Activated T-cell treated with anti-CD3 and anti-CD28 coated beads, Interleukin-2, amount 50 U/mL, for 72 hours (primary cell): Measurements from ENCODE around the gene LIPT2. TPM values are rescaled to one million over a fixed set of nuclear protein-coding genes. Genes with fewer than 3 reads are reported as not detected.

Experiments used
- ATAC-seq, 2 donors: fragments of 150-1000 bp; cut with Tn5 transposase; replicated peaks in 1 of 2; 2 replicates each; pipeline ENCODE4 v1.10.0; 2021; ENCODE audit warnings: moderate library complexity in 2 of 2, mild to moderate bottlenecking in 1 of 2
- DNase-seq, 2 donors: peaks; one replicate each; pipeline ENCODE4 v3.0.0; 2021 to 2022; ENCODE audit warnings: mixed read lengths in 1 of 2
- H3K27ac Mint-ChIP-seq: one replicate; pipeline ENCODE4 v1.8.0; 2022; ENCODE audit warnings: mild to moderate bottlenecking, moderate library complexity, mixed read lengths
- H3K27me3 Mint-ChIP-seq: one replicate; pipeline ENCODE4 v1.8.0; 2022; ENCODE audit warnings: low read depth, mixed read lengths
- H3K36me3 Mint-ChIP-seq, 2 donors: one replicate each; pipeline ENCODE4 v1.8.0; 2022; ENCODE audit warnings: mixed read lengths in 2 of 2, mild to moderate bottlenecking in 1 of 2; ENCODE audit not compliant: insufficient read depth in 2 of 2
- H3K4me1 Mint-ChIP-seq: one replicate; pipeline ENCODE4 v1.8.0; 2022; ENCODE audit warnings: low read depth, mixed read lengths
- H3K4me3 Mint-ChIP-seq, 2 donors: one replicate each; pipeline ENCODE4 v1.8.0; 2022; ENCODE audit warnings: mild to moderate bottlenecking in 2 of 2, mixed read lengths in 2 of 2, moderate library complexity in 2 of 2
- H3K9me3 Mint-ChIP-seq, 2 donors: one replicate each; pipeline ENCODE4 v1.8.0; 2022; ENCODE audit warnings: mixed read lengths in 2 of 2
- total RNA-seq, 2 donors: library from RNA; stranded (reverse); gene quantifications; one replicate each; pipeline ENCODE4 v1.2.3, GENCODE V29; 2022

Gene LIPT2
- total RNA-seq, 2 donors from 2014 or later, result 4.3 to 5.1 TPM

DNA sequence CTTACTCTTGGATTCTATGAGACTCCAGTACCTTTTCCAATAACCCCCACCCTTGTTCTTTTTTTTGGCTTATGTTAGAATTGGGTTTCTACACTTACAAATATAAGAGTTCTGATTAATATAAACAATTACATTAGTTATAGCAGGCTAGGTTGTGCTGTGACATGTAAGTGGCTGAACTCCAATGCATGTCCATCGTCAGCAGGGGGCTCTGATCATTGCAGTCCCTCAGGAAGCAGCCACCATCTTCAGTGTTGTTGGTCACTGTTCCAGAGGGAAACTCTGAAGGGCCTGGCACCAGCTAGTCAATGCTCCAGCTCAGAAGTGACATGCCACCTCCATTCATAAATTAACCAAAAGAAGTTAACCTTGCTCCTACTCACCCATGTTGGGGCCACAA, 5.6 kb downstream of the LIPT2 start:
- H3K4me3 Mint-ChIP-seq, result no peak overlapping the region
- H3K9me3 Mint-ChIP-seq, result no peaks in the 10 kb centered on the region
- no peaks in the 10 kb centered on the region for H3K36me3 Mint-ChIP-seq
- H3K4me1 Mint-ChIP-seq, result peaks cover 14% of the 10 kb centered on the region
- ATAC-seq, result no peak
- H3K27me3 Mint-ChIP-seq, result no peaks in the 10 kb centered on the region
- no peak for DNase-seq
- H3K27ac Mint-ChIP-seq, result no peak overlapping the region

DNA sequence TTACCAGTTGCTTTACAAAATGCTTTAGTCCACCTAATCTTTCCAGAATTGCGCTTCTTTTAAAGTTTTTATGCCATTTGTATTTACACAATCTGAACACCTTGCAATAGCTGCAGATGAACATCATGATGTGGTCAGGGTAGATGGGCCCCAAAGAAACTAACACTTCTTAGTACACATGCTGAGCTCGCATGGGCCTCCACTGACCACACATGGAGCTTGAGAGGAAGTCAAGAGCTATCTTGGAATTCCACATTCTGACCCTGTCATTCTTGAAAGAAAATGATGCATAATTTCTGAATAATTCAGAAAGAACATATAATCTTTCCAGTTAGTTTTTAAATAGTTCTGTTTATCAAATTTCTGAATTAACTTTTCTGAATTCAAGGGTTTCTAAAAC, 7.7 kb downstream of the LIPT2 start:
- ATAC-seq (no peak), DNase-seq (no peak)
- Mint-ChIP-seq H3K4me3 (no peak overlapping the region), H3K27ac (no peak overlapping the region), H3K4me1 (no peaks in the 10 kb centered on the region), H3K27me3 (no peaks in the 10 kb centered on the region), H3K36me3 (no peaks in the 10 kb centered on the region), H3K9me3 (no peaks in the 10 kb centered on the region)

DNA sequence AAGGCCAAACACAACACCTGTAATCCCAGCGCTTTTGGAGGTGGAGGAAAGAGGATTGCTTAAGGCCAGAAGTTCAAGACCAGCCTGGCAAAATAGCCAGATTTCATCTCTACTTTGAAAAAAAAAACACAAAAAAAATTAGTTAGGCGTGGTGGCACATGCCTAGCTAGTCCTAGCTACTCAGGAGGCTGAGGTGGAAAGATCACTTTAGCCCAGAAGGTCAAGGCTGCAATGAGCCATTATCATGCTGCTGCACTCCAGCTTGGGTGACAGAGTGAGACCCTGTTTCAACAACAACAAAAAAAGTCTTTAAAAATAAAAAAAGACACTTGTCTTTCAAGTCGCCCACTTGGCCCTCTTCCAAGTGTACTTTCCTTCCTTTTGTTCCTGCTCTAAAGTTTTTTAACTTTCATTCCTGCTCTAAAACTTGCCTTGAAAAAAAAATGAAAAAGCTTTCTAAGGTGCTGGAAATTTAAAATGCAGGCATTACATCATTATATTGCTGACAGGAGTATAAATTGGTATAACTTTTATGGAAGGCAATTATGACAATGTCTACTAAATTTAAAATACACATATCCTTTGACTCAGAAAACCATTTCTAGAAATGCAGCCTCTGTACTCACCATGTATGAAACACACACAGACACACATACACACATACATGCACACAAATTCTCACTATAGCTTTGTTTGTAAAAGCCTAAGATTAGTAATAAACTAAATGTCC, 12.7 kb downstream of the LIPT2 start:
- no peak for DNase-seq
- Mint-ChIP-seq H3K9me3 (no peaks in the 10 kb centered on the region), H3K36me3 (no peaks in the 10 kb centered on the region), H3K27ac (no peak overlapping the region), H3K4me3 (no peak overlapping the region), H3K27me3 (no peaks in the 10 kb centered on the region), H3K4me1 (no peaks in the 10 kb centered on the region)
- ATAC-seq, result no peak

DNA sequence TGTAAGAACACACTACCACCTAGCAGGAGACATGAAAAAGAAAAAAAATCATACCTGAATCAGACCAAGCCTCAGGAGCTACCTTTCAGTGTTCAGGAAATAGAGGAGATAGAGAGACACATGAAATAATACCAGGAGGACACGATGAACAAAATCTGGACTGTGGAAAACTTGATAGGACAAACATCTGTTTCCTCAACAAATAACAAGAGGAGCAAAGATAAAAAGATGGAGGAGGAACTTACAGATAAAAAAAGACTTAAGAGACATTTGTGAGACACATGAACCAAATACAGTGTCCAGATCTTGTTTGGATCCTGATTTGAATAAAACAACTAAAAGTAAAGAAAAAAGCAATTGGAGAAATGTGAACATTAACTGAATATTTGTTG, 13.8 kb downstream of the LIPT2 start:
- Mint-ChIP-seq H3K36me3 (no peaks in the 10 kb centered on the region), H3K4me1 (no peaks in the 10 kb centered on the region), H3K27me3 (no peaks in the 10 kb centered on the region), H3K9me3 (no peaks in the 10 kb centered on the region), H3K4me3 (no peak overlapping the region), H3K27ac (no peak overlapping the region)
- DNase-seq (no peak), ATAC-seq (no peak)

DNA sequence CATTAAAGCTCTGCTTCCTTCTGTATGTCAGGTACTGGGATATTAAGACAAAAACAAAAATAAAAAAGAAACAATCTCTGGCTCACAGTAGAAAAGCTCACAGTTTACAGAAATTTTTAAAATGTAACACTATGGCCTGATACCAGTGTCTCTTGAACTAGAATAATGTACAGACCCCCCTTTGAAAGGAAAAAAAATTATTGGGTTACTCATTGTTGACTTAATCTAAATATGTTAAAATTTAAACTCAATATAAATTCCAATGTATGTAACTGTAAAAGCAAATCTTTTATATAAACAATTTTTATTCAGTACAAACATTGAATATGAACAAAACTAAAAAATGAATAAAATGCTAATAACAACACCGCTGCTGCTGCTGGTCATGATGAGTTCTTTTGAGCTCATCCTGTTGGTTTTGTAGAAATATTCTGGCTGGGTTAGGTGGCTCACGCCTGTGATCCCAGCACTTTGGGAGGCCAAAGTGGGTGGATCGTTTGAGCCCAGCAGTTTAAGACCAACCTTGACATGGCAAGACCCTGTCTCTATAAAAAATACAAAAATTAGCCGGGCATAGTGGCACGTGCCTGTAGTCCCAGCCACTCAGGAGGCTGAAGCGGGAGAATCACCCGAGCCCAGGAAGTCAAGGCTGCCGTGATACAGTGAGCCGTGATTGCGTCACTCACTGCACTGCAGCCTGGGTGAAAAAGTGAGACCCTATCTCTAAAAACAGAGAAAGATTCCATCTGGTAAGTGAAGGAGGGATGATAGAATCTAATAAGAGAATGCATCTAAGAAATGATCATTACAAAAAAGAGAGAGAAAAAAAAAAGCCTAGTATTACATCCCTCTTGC, 14.4 kb downstream of the LIPT2 start:
- Mint-ChIP-seq H3K4me3 (no peak overlapping the region), H3K9me3 (no peaks in the 10 kb centered on the region), H3K27me3 (no peaks in the 10 kb centered on the region), H3K27ac (no peak overlapping the region), H3K36me3 (no peaks in the 10 kb centered on the region), H3K4me1 (no peaks in the 10 kb centered on the region)
- DNase-seq (no peak), ATAC-seq (no peak)

DNA sequence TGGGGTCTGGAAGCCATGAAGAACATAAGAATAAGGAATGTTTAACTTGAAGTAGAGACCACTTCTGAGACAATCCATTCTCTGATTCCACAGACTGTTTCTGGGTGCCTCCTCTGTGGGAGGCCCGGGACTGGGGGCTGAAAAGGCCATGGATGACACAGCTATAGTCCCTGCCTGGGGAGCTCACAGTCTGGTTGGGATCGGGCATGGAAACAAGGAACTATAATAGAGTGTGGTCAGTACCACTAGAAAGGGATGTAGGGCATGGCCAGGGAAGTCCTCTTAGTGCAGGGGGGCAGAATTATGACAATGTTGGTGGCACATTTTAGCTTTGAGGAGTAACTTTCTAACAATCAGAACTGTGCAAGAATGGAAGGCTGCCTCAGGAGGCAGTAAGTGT, 17.0 kb downstream of the LIPT2 start:
- peaks cover 9% of the 10 kb centered on the region for H3K4me1 Mint-ChIP-seq

DNA sequence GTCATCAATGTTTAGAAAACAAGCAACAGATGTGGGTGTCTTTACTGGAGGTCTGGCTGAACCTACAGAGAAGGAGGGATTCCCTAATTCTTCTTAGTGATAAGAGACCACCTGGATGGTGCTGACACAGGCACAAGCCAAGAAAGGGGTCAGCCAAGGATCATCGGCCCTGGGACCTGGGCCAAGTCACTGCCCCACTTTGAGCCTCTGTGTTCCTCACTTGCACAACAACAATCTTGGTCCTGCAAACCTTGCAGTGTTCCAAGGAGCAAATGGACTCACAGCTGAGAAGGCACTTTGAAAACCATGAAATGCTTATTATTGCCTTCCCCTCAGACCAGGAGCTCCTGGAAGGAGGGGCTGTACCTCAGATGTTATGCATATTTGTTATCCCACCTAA, 19.2 kb downstream of the LIPT2 start:
- ATAC-seq (no peak), DNase-seq (no peak)
- H3K4me1 Mint-ChIP-seq, result peaks cover 9% of the 10 kb centered on the region
- no peaks in the 10 kb centered on the region for H3K36me3 Mint-ChIP-seq
- no peaks in the 10 kb centered on the region for H3K9me3 Mint-ChIP-seq
- no peak overlapping the region for H3K4me3 Mint-ChIP-seq
- H3K27ac Mint-ChIP-seq, result no peak overlapping the region
- no peaks in the 10 kb centered on the region for H3K27me3 Mint-ChIP-seq

More for the DNA sequence above, 17.0 kb downstream of the LIPT2 start:
- Mint-ChIP-seq H3K36me3 (no peaks in the 10 kb centered on the region), H3K4me3 (no peak overlapping the region), H3K27ac (no peak overlapping the region), H3K27me3 (no peaks in the 10 kb centered on the region), H3K9me3 (no peaks in the 10 kb centered on the region)
- DNase-seq (no peak), ATAC-seq (no peak)

DNA sequence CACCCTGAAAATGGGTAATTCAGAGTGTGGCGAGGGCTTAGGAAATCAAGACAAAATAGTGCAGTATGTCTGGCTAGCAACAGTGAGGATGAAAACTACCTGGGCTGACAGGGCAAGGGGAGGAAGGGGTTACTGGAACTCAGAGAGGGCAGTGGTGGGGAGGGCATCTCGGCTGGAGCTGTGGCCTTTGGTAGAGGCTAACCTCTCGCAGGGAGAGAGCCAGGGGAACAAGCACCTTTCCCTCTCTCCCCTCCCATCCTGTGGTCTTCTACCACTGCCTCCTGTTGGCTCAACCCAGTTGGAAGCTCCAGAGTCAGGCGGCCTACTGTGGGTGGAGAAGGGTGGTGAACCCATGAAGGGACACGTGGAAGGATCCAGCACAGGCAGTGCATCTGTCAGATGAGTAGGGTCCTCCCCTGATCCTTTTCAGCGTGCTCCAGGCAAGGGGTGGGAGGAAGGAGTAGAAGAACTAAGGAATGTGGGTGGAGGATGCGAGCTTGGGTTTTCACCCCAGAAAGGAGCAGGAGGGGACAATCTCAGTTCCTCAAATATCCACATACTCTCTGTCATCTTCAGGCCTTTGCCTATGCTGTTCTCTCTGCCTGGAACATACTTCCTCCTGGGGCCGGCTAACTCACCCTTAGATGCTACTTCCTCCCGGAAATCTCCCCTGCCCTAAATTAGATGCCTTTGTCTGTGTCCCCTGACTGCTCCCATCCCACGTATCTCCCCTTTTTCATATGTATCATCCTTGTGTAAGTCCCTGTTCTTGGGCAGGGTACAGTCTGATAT, 19.9 kb downstream of the LIPT2 start:
- H3K27ac Mint-ChIP-seq, result no peak overlapping the region
- no peaks in the 10 kb centered on the region for H3K9me3 Mint-ChIP-seq
- no peaks in the 10 kb centered on the region for H3K36me3 Mint-ChIP-seq
- H3K4me3 Mint-ChIP-seq, result no peak overlapping the region
- DNase-seq (no peak), ATAC-seq (no peak)
- peaks cover 9% of the 10 kb centered on the region for H3K4me1 Mint-ChIP-seq
- H3K27me3 Mint-ChIP-seq, result peaks cover 5% of the 10 kb centered on the region

DNA sequence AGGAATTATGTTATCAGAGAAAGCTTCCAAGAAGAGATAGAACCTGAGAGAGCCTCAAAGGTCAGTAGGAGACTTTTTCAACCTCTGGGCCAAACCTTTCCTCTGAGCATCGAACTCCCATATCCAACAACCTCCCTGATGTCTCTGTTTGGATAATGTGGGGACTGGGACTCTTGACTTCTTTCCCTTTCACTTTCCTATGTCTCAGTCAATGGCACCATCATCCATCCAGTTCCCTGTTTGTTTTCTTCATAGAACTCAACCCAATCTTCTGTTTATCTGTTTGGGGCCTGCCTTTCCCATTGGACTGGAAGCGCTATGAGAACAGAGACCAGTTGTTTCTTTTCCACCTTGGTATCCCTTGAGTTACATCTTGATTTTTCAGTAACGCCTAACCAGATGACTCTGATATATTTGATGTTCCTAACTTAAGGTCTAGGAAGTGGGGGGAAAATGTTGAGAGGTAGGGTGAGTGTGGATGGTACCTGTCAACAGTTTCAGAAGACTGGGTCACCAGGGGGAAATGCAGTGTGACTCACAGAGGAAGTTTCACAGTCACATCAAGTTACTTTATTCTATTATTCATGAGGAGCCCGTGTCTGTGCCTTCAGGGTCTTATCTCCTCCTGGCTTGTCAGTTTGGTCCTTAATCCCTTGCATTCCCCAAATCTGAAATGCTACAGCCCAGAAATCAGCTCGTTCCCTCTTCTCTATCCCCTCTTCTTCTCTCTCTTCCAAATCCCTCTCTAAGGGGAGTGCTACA, 21.7 kb downstream of the LIPT2 start:
- peaks cover 14% of the 10 kb centered on the region for H3K4me1 Mint-ChIP-seq

DNA sequence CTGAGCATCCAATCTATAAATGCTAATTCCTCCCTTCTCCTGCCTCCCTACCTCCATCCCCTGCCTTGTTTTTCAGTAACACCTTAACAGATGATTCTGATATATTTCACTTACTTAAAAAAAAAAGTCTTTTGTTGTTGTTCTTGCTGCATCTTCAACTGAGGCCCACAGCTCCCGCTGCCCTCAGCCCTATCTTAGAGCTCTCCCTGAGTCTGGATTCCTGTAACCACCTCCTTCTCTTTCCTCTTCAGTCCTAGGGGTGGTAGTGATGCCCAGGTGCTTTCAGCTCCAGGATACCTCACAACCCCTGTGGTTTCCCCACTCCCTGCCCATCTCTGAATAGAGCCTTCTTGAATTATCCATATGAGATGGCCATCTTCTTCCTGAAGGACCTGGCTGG, 22.5 kb downstream of the LIPT2 start:
- Mint-ChIP-seq H3K27me3 (peaks cover 24% of the 10 kb centered on the region), H3K4me3 (no peak overlapping the region), H3K36me3 (no peaks in the 10 kb centered on the region), H3K27ac (no peak overlapping the region), H3K9me3 (no peaks in the 10 kb centered on the region), H3K4me1 (peaks cover 14% of the 10 kb centered on the region)
- DNase-seq (no peak), ATAC-seq (no peak)

More for the DNA sequence above, 21.7 kb downstream of the LIPT2 start:
- ATAC-seq (peak in 1 of 2 donors; percentile 44), DNase-seq (no peak)
- Mint-ChIP-seq H3K9me3 (no peaks in the 10 kb centered on the region), H3K4me3 (no peak overlapping the region), H3K27ac (no peak overlapping the region), H3K27me3 (peaks cover 16% of the 10 kb centered on the region), H3K36me3 (no peaks in the 10 kb centered on the region)

DNA sequence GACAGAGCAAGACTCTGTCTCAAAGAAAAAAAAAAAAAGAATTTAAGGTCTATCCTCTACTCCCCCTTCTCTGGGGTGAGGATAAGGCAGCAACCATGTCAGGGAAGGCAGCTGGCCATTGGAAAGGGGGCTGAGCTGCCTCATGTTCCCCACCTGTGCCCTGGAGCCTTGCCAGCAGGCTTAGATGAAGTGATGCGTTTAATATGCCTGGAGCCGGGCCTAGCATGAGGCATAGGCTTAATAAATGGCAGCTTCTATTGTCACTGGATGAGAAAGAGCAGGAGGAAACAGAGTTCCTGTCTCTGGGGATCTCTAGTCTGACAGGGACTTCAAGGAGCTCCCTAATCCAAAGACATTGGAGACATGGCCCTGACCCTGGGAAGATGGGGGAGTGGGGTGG, 23.0 kb downstream of the LIPT2 start:
- H3K27ac Mint-ChIP-seq, result no peak overlapping the region
- H3K9me3 Mint-ChIP-seq, result no peaks in the 10 kb centered on the region
- H3K4me3 Mint-ChIP-seq, result no peak overlapping the region
- H3K36me3 Mint-ChIP-seq, result no peaks in the 10 kb centered on the region
- peaks cover 29% of the 10 kb centered on the region for H3K27me3 Mint-ChIP-seq
- no peak for DNase-seq
- no peak for ATAC-seq
- peaks cover 14% of the 10 kb centered on the region for H3K4me1 Mint-ChIP-seq

DNA sequence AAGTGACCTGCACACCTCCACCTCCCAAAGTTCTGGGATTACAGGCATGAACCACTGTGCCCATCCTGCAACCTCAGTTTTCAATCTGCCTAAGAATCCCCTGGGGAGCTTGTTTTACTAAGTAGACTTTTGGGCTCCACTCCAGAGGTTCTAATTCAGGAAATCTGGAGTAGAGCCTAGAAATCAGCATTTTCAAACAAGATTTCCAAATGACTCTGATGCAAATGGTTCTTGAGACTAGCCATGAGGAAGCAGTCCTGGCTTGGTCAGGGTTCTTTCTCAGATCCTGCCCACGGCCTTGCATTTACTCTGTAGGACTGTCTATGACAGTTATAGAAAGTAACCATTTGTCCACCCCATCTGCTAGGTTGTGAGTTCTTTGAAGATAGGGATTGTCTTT, 24.6 kb downstream of the LIPT2 start:
- peaks cover 14% of the 10 kb centered on the region for H3K4me1 Mint-ChIP-seq
- H3K4me3 Mint-ChIP-seq, result no peak overlapping the region
- ATAC-seq, result no peak

More for the DNA sequence above, 24.6 kb downstream of the LIPT2 start:
- H3K9me3 Mint-ChIP-seq, result no peaks in the 10 kb centered on the region
- DNase-seq, result no peak
- H3K36me3 Mint-ChIP-seq, result no peaks in the 10 kb centered on the region
- H3K27me3 Mint-ChIP-seq, result peaks cover 32% of the 10 kb centered on the region
- H3K27ac Mint-ChIP-seq, result no peak overlapping the region
